BLaER1 (cell line): Measurements from ENCODE around the gene ATP6V0E2.

Source experiments
- H3K27ac ChIP-seq: shearing (Covaris generic); formaldehyde crosslinking; 2 replicates; pipeline ENCODE4 v1.8.1; 2022
- H3K27me3 ChIP-seq: shearing (Covaris generic); formaldehyde crosslinking; 2 replicates; pipeline ENCODE4 v1.8.1; 2022
- H3K36me3 ChIP-seq: shearing (Covaris generic); formaldehyde crosslinking; 2 replicates; pipeline ENCODE4 v1.8.1; 2022
- H3K4me1 ChIP-seq: shearing (Covaris generic); formaldehyde crosslinking; 2 replicates; pipeline ENCODE4 v1.8.1; 2022
- H3K4me2 ChIP-seq: shearing (Covaris generic); formaldehyde crosslinking; 2 replicates; pipeline ENCODE4 v1.8.1; 2022
- H3K4me3 ChIP-seq: shearing (Covaris generic); formaldehyde crosslinking; 2 replicates; pipeline ENCODE4 v1.8.1; 2022
- H3K9ac ChIP-seq: shearing (Covaris generic); formaldehyde crosslinking; 2 replicates; pipeline ENCODE4 v1.8.1; 2022
- H3K9me3 ChIP-seq: shearing (Covaris generic); formaldehyde crosslinking; 2 replicates; pipeline ENCODE4 v1.8.1; 2022
- H4K20me1 ChIP-seq: shearing (Covaris generic); formaldehyde crosslinking; 2 replicates; pipeline ENCODE4 v1.8.1; 2022
- Cebpa-rat ChIP-seq: shearing (Covaris generic); IDR thresholded peaks from 2 replicates; pipeline ENCODE4 v1.8.1; 2022

The ATP6V0E2 gene

GRCh38 chr7:149830997-149831740 lies 42.6 kb upstream of the ATP6V0E2 start:
- H3K4me3 ChIP-seq = no peak overlapping the region
- TF ChIP-seq Cebpa-rat = no peak
- H3K4me1 ChIP-seq = peaks cover 35% of the 10 kb centered on the region
- H4K20me1 ChIP-seq = no peaks in the 10 kb centered on the region
- no peak overlapping the region for H3K4me2 ChIP-seq
- no peak overlapping the region for H3K27ac ChIP-seq
- H3K27me3 ChIP-seq = no peaks in the 10 kb centered on the region
- no peak overlapping the region for H3K9ac ChIP-seq
- no peaks in the 10 kb centered on the region for H3K36me3 ChIP-seq
- no peaks in the 10 kb centered on the region for H3K9me3 ChIP-seq

DNA sequence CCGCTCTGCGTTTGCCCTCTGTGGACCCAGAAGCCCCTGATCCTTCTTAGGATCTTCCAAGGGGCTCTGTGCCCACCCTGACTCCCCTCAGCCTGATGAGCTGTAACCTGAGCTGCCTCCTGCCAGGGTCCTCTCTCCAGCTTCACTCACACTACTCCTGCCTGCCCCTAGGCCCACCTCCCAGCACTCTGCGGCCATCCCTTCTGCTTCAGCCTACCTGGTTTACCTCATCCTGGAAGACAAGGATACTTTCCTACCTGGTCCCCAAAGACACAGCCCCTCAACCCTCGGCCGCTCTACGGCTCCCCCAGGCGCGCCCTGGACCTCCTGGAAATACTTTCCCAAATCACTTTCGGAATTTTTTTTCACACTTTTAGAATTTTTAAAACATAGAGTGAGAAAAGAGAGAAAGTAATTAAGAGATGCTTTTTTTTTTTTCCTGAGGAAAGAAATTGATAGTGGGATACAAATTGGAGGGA lies 42.0 kb upstream of the ATP6V0E2 start:
- no peak overlapping the region for H3K4me2 ChIP-seq
- no peaks in the 10 kb centered on the region for H4K20me1 ChIP-seq
- H3K9me3 ChIP-seq = no peaks in the 10 kb centered on the region
- no peak overlapping the region for H3K4me3 ChIP-seq
- no peak overlapping the region for H3K9ac ChIP-seq
- H3K4me1 ChIP-seq = peaks cover 29% of the 10 kb centered on the region
- H3K27ac ChIP-seq = no peak overlapping the region
- no peaks in the 10 kb centered on the region for H3K36me3 ChIP-seq
- H3K27me3 ChIP-seq = no peaks in the 10 kb centered on the region
- TF ChIP-seq Cebpa-rat = no peak

GRCh38 chr7:149832332-149833041 lies 41.3 kb upstream of the ATP6V0E2 start:
- no peak overlapping the region for H3K4me2 ChIP-seq
- no peak overlapping the region for H3K9ac ChIP-seq
- no peak overlapping the region for H3K27ac ChIP-seq
- TF ChIP-seq Cebpa-rat = no peak
- H3K9me3 ChIP-seq = no peaks in the 10 kb centered on the region
- H3K27me3 ChIP-seq = no peaks in the 10 kb centered on the region
- H3K4me1 ChIP-seq = peaks cover 22% of the 10 kb centered on the region
- no peaks in the 10 kb centered on the region for H3K36me3 ChIP-seq
- H4K20me1 ChIP-seq = no peaks in the 10 kb centered on the region
- H3K4me3 ChIP-seq = no peak overlapping the region

GRCh38 chr7:149833495-149834130 lies 40.2 kb upstream of the ATP6V0E2 start:
- Histone ChIP-seq H3K4me3 (no peak overlapping the region), H3K27ac (no peak overlapping the region), H3K9me3 (no peaks in the 10 kb centered on the region), H3K27me3 (no peaks in the 10 kb centered on the region), H3K4me1 (peaks cover 16% of the 10 kb centered on the region), H3K4me2 (no peak overlapping the region), H3K36me3 (no peaks in the 10 kb centered on the region), H3K9ac (no peak overlapping the region), H4K20me1 (no peaks in the 10 kb centered on the region)
- TF ChIP-seq Cebpa-rat = no peak

DNA sequence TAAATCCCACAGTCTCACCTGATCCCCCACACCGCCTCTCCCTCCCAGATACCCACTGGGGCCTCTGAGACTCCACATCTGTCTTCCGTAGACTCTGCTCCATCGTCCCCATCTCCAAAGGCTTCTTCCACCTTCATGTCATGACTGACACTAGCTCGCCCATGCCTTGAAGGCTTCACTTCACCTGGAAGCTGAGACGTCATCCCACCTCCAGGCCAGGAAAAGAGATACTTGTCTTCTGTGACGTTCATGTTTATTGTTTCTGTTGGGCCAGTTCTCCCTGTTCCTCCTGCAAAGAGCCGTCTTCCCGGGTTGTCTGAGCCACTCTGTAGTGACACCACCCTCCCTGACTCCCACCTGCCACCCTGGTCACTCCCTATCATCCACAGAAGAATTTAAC lies 39.2 kb upstream of the ATP6V0E2 start:
- Histone ChIP-seq H3K36me3 (no peaks in the 10 kb centered on the region), H3K9ac (no peak overlapping the region), H3K27ac (no peak overlapping the region), H3K27me3 (no peaks in the 10 kb centered on the region), H4K20me1 (peaks cover 7% of the 10 kb centered on the region; the same call in 1 of the 2 replicates), H3K9me3 (no peaks in the 10 kb centered on the region), H3K4me3 (no peak overlapping the region), H3K4me1 (peaks cover 19% of the 10 kb centered on the region), H3K4me2 (no peak overlapping the region)
- TF ChIP-seq Cebpa-rat = no peak

DNA sequence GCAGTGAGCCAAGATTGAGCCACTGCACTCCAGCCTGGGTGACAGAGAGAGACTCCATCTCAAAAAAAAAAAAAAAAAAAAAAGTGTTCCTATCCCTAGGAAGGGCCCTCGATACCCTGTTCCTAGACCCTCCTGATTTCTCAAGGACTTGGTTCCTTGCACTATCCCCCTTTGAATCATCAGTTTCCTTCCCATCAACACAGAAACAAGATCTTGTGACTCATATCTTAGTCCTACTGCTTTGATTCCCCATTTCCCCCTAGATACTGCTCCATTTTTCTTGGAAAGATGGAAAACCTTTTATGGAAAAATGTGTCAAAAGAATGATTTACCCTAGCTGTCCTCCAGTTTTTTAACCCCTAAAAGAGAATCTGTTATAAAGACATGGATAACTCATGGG lies 37.3 kb upstream of the ATP6V0E2 start:
- peaks cover 22% of the 10 kb centered on the region for H3K4me1 ChIP-seq
- no peak overlapping the region for H3K4me2 ChIP-seq
- H3K27ac ChIP-seq = no peak overlapping the region
- no peaks in the 10 kb centered on the region for H3K27me3 ChIP-seq
- no peak for TF ChIP-seq Cebpa-rat
- no peaks in the 10 kb centered on the region for H3K9me3 ChIP-seq
- H4K20me1 ChIP-seq = peaks cover 9% of the 10 kb centered on the region; the same call in 1 of the 2 replicates
- H3K36me3 ChIP-seq = no peaks in the 10 kb centered on the region
- H3K4me3 ChIP-seq = no peak overlapping the region
- H3K9ac ChIP-seq = no peak overlapping the region

DNA sequence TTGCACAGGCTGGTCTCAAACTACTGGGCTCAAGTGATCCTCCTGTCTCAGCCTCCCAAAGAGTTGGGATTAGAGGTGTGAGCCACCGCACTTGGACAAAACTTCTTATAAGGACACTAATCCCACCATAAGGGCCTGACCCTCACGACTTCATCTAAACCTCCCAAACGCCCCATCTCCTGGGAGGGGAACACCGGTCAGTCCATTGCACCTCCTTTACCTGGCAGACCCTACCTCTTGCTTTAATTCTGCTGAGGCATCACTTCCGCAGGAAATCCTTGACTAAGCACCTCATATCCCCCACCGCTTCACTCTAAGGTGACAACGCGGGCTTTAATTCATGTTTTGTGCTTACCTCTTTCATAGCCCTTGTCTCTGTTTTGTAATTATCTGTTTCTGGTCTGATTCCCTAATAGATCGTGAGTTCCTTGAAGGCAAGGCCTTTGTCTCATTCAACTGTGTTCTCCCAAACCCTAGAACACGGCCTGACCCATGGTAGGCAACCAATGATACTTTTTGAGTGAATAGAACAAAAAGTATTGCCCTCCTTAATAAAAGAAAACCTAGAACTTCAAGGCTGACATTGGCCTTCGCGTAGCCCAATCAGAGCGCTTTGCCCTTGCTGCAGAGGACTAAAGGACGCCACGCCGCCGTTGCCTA lies 36.1 kb upstream of the ATP6V0E2 start:
- H3K36me3 ChIP-seq = no peaks in the 10 kb centered on the region
- peaks cover 22% of the 10 kb centered on the region for H3K4me1 ChIP-seq
- H3K27me3 ChIP-seq = no peaks in the 10 kb centered on the region
- H4K20me1 ChIP-seq = peaks cover 9% of the 10 kb centered on the region; the same call in 1 of the 2 replicates
- no peak overlapping the region for H3K27ac ChIP-seq
- no peak overlapping the region for H3K9ac ChIP-seq
- H3K4me2 ChIP-seq = peak overlapping the region; percentile 17; the same call in 1 of the 2 replicates
- H3K9me3 ChIP-seq = no peaks in the 10 kb centered on the region
- peak overlapping the region; percentile 87; the same call in 1 of the 2 replicates for H3K4me3 ChIP-seq
- no peak for TF ChIP-seq Cebpa-rat

- peak within 1 kb of the TSS; percentile 87 for H3K4me2 ChIP-seq
- H3K9me3 ChIP-seq = no peaks in the 10 kb centered on the region
- TF ChIP-seq Cebpa-rat = no peak
- H3K4me1 ChIP-seq = peaks cover 17% of the 10 kb centered on the region
- no peaks in the 10 kb centered on the region for H3K36me3 ChIP-seq
- H3K27ac ChIP-seq = peak within 1 kb of the TSS; percentile 89
- peaks cover 9% of the 10 kb centered on the region; the same call in 1 of the 2 replicates for H4K20me1 ChIP-seq
- H3K9ac ChIP-seq = peak within 1 kb of the TSS; percentile 89
- no peaks in the 10 kb centered on the region for H3K27me3 ChIP-seq
- peak within 1 kb of the TSS; percentile 87 for H3K4me3 ChIP-seq
These were observed 35.4 kb upstream of the ATP6V0E2 start, which contains the start of gene ZNF862 for GRCh38 chr7:149838224-149838991. ZNF862 (plus strand) TSS chr7:149838375; CDS start chr7:149838612, 237 bp downstream.

DNA sequence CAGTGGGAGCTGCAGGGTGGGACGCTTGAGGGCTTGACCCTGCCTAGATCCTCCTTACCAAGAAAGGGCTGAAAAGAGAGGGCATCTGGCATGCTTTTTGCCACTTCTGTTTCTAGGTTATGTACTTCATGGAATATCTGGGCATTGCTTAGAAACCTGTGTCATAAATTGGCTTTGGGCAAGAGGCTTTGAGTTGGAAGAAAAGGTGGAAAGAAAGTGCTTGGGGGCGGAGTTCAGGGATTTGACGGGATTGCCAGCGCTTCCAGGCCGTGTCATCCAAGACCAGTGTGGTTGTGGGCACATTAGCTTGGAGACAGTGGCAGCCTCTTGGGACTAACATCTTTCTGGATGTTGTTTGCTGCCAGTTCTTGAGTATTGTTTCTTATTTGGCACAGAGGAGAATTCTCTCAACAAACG lies 34.8 kb upstream of the ATP6V0E2 start:
- Histone ChIP-seq H3K4me2 (peak overlapping the region; percentile 87), H3K36me3 (no peaks in the 10 kb centered on the region), H4K20me1 (peaks cover 9% of the 10 kb centered on the region; the same call in 1 of the 2 replicates), H3K4me3 (peak overlapping the region; percentile 87), H3K27me3 (no peaks in the 10 kb centered on the region), H3K4me1 (peaks cover 20% of the 10 kb centered on the region), H3K9me3 (no peaks in the 10 kb centered on the region), H3K27ac (peak overlapping the region; percentile 89), H3K9ac (peak overlapping the region; percentile 89)
- TF ChIP-seq Cebpa-rat = no peak
